ENCODE data around the gene SNX5. TPM values are rescaled to one million over a fixed set of nuclear protein-coding genes. Genes with fewer than 3 reads are reported as not detected.

Gene SNX5
- total RNA-seq, 4 donors from 2014 or later: 58.3 to 67.3 (median 63.9) TPM

DNA sequence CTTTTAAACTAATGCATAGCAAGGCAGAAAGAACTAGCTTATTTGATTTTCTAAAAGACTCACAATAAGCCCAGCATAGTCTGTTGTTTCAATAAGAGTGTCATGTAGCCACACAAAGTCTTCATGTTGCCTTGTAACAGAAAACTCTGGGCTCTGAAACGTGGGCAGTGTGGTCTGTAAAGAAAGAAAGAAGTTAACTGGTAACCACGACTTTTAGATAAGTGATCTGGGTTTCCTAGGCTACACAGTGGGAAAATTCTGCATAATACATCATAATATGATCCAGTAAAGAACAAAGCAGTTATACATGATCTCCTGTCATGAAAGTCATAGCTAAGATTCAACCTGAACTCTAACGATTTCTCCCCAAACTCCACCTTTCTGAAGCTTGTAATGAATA, 13.3 kb downstream of the SNX5 start:
- no peak for DNase-seq (ENCODE audit: extremely low spot score)
- TF ChIP-seq POLR2A (IDR thresholded peaks at IDR 0.05; ENCODE audit: low read depth) (no peak), EP300 (IDR thresholded peaks at IDR 0.05) (no peak), POLR2AphosphoS5 (IDR thresholded peaks at IDR 0.05) (no peak)
- TF ChIP-seq, protein P1, sequence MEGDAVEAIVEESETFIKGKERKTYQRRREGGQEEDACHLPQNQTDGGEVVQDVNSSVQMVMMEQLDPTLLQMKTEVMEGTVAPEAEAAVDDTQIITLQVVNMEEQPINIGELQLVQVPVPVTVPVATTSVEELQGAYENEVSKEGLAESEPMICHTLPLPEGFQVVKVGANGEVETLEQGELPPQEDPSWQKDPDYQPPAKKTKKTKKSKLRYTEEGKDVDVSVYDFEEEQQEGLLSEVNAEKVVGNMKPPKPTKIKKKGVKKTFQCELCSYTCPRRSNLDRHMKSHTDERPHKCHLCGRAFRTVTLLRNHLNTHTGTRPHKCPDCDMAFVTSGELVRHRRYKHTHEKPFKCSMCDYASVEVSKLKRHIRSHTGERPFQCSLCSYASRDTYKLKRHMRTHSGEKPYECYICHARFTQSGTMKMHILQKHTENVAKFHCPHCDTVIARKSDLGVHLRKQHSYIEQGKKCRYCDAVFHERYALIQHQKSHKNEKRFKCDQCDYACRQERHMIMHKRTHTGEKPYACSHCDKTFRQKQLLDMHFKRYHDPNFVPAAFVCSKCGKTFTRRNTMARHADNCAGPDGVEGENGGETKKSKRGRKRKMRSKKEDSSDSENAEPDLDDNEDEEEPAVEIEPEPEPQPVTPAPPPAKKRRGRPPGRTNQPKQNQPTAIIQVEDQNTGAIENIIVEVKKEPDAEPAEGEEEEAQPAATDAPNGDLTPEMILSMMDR (IDR thresholded peaks at IDR 0.05): no peak
- H3K36me3 ChIP-seq: peaks cover 17 to 61% (median 51%) of the 10 kb centered on the region in 4 donors
- intact Hi-C loops (cut with DNase I): no loop called here
- no peak overlapping the region for H3K4me3 ChIP-seq
- H3K4me1 ChIP-seq: peaks cover 29 to 56% (median 50%) of the 10 kb centered on the region in 4 donors
- no peaks in the 10 kb centered on the region for H3K27me3 ChIP-seq
- H3K9me3 ChIP-seq: no peaks in the 10 kb centered on the region
- H3K27ac ChIP-seq (replicated peaks in 1 of 4): peak overlapping the region in 3 of 4 donors; percentile 8 to 79 (median 76)
- WGBS: 69% methylated on average over 3 of the region's 3 CpGs

DNA sequence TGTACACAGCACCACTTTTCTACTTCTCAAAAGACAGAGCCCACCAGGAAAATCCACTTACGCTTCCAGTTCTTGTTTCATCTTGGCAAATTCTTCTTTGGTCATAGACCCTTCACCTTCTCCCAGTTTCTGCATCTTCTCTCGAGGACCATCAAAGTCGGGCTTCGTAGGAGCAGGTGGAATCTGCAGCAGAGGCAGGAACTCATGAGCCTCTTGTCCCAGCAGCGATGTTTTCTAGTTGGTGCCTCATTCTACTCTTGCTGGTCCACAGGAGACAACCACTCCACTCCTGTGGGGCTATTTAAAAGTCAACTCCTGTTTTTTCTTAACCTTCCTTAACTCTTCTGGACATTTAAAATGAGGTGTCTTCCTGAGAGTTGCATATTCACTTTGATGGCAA, 14.7 kb downstream of the SNX5 start:
- H3K36me3 ChIP-seq: peaks cover 29 to 74% (median 64%) of the 10 kb centered on the region in 4 donors

DNA sequence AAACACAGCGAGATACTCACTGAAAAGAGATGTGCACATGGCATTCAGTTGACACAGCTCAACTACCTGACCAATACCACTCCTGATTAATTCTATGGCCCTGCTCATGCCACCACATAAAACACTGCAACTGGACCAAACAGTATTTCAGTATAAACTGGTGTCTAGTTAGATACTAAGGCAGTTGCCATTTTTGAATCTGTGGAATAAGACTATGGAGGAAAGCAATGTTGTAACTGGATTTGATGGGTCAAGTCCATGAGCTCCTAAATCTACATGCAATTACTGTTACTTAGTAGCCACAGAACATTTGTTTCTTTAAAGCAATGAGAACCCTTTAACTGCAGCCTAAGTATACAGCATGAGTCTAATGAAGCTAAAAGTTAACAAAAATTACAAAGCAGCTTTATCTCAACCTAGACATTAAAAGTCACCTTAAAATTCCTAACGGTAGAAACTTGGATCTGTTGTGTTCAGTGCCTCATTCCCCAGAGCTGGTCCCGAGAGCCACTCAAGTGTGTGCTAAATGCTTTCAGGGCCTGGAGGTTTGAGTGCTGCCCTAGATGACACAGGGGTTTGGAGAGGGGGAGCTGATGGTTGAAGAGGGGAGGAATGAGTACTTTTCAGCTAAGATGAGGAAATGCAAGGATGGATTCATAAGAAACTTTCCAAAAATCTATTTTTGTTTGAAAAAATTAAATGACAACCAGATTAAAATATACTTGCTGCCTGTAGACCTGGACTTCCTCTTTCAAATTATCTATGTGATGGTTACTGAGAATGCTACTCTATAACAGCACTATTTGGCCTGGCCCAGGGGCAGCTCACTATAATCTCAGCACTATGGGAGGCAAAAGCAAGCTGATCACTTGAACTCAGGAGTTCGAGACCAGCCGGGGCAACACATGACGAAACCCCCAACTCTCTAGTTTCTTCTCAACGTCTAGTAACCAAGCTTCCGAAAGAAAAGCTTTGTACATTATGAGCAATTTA, 15.6 kb downstream of the SNX5 start:
- TF ChIP-seq POLR2A (IDR thresholded peaks at IDR 0.05; ENCODE audit: low read depth) (no peak), POLR2AphosphoS5 (IDR thresholded peaks at IDR 0.05) (no peak), EP300 (IDR thresholded peaks at IDR 0.05) (no peak)
- TF ChIP-seq, protein P1 (IDR thresholded peaks at IDR 0.05): no peak
- DNase-seq (ENCODE audit: extremely low spot score): no peak
- 94% methylated on average over 8 of the region's 8 CpGs for WGBS

More for the DNA sequence above, 14.7 kb downstream of the SNX5 start:
- Histone ChIP-seq H3K9me3 (no peaks in the 10 kb centered on the region), H3K27ac (replicated peaks in 1 of 4) (no peak overlapping the region), H3K27me3 (no peaks in the 10 kb centered on the region), H3K4me3 (no peak overlapping the region), H3K4me1 (peaks cover 17 to 42% (median 36%) of the 10 kb centered on the region in 4 donors)
- 93% methylated on average over 5 of the region's 5 CpGs for WGBS
- no peak for DNase-seq (ENCODE audit: extremely low spot score)
- intact Hi-C loops (cut with DNase I): no loop called here
- TF ChIP-seq EP300 (IDR thresholded peaks at IDR 0.05): no peak
- TF ChIP-seq POLR2A (IDR thresholded peaks at IDR 0.05; ENCODE audit: low read depth): no peak

DNA sequence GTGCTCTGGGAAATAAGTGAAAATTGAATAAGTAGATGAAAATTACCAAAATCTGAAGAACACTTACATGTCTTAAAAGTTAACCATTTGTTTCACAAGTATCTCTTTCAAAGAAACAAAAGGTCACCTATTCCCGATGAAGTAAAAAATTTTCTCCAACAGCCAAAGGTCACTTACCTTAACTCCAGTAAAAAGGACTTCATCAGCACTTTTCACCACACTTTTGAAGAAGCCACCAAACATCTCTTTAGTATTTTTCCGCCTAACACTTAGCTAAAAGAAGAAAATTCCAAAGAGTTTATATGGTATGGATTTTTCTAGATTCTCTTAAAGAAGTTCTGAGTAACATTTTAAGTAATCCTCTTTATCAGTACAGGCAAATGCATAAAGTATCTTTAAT, 17.3 kb downstream of the SNX5 start:
- Histone ChIP-seq H3K36me3 (peaks cover 44 to 100% (median 87%) of the 10 kb centered on the region in 4 donors), H3K27me3 (no peaks in the 10 kb centered on the region), H3K9me3 (no peaks in the 10 kb centered on the region), H3K4me3 (no peak overlapping the region), H3K4me1 (peaks cover 0 to 23% (median 14%) of the 10 kb centered on the region in 4 donors), H3K27ac (replicated peaks in 1 of 4) (no peak overlapping the region)
- TF ChIP-seq POLR2A (IDR thresholded peaks at IDR 0.05; ENCODE audit: low read depth): no peak
- no peak for TF ChIP-seq EP300 (IDR thresholded peaks at IDR 0.05)
- TF ChIP-seq POLR2AphosphoS5 (IDR thresholded peaks at IDR 0.05): no peak
- TF ChIP-seq, protein P1 (IDR thresholded peaks at IDR 0.05): no peak
- no peak for DNase-seq (ENCODE audit: extremely low spot score)
- intact Hi-C loops (cut with DNase I): no loop called here
- WGBS: 94% methylated on average over 2 of the region's 2 CpGs

More for the DNA sequence above, 15.6 kb downstream of the SNX5 start:
- H3K4me1 ChIP-seq: peaks cover 7 to 33% (median 27%) of the 10 kb centered on the region in 4 donors
- no peaks in the 10 kb centered on the region for H3K9me3 ChIP-seq
- H3K36me3 ChIP-seq: peaks cover 36 to 84% (median 73%) of the 10 kb centered on the region in 4 donors
- H3K27me3 ChIP-seq: no peaks in the 10 kb centered on the region
- H3K27ac ChIP-seq (replicated peaks in 1 of 4): no peak overlapping the region
- intact Hi-C loops (cut with DNase I): no loop called here
- no peak overlapping the region for H3K4me3 ChIP-seq

DNA sequence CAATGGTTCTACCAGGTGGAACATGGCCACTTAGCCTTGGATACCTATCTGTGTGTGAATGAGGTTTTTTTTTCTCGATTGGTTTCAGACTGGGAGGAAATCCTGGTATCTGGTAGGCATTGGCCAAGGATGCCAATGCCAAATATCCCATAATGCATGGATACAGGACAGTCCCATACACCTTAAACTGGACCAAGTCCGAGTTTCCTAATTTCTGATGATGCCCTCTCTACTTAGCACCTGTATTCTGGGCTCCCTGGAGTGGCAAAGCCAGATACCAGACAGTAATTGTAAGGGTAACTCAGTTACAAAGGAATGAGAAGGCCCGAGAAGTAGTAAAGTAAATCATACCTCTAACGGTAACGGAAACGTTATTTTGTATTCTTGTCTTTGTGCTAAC, 17.9 kb downstream of the SNX5 start:
- H3K4me3 ChIP-seq: no peak overlapping the region
- H3K36me3 ChIP-seq: peaks cover 51 to 100% (median 91%) of the 10 kb centered on the region in 4 donors
- no peak overlapping the region for H3K27ac ChIP-seq (replicated peaks in 1 of 4)
- 78% methylated on average over 6 of the region's 6 CpGs for WGBS
- TF ChIP-seq, protein P1 (IDR thresholded peaks at IDR 0.05): no peak
- TF ChIP-seq POLR2A (IDR thresholded peaks at IDR 0.05; ENCODE audit: low read depth) (no peak), POLR2AphosphoS5 (IDR thresholded peaks at IDR 0.05) (no peak), EP300 (IDR thresholded peaks at IDR 0.05) (no peak)
- no peak for DNase-seq (ENCODE audit: extremely low spot score)
- no peaks in the 10 kb centered on the region for H3K27me3 ChIP-seq
- H3K9me3 ChIP-seq: no peaks in the 10 kb centered on the region
- intact Hi-C loops (cut with DNase I): no loop called here
- peaks cover 0 to 16% (median 8%) of the 10 kb centered on the region in 4 donors for H3K4me1 ChIP-seq
